ENCODE results near the gene GNAO1. TPM values are rescaled to one million over a fixed set of nuclear protein-coding genes. Genes with fewer than 3 reads are reported as not detected.

GNAO1 gene
- total RNA-seq, 1 donor from 2014 or later: 0.64 TPM

GRCh38 chr16:56337131-56337857 lies 146.0 kb downstream of the GNAO1 start:
- no peak for ATAC-seq

- no peak for ATAC-seq
Observed at GRCh38 chr16:56337858-56338325, 146.6 kb downstream of the GNAO1 start.

GRCh38 chr16:56338566-56339318 lies 147.5 kb downstream of the GNAO1 start:
- no peak for ATAC-seq

GRCh38 chr16:56339431-56340195 lies 148.3 kb downstream of the GNAO1 start:
- no peak for ATAC-seq

- ATAC-seq: no peak
Observed at GRCh38 chr16:56340416-56340815, 149.1 kb downstream of the GNAO1 start.

- ATAC-seq: no peak
Observed at GRCh38 chr16:56340864-56341365, 149.6 kb downstream of the GNAO1 start.

GRCh38 chr16:56341656-56342399 lies 150.5 kb downstream of the GNAO1 start:
- no peak for ATAC-seq

GRCh38 chr16:56343661-56344517 lies 152.6 kb downstream of the GNAO1 start:
- peak; percentile 92 for ATAC-seq

- ATAC-seq: peak; percentile 77
Observed at GRCh38 chr16:56344518-56345405, 153.5 kb downstream of the GNAO1 start.

- no peak for ATAC-seq
Observed at GRCh38 chr16:56345406-56346050, 154.2 kb downstream of the GNAO1 start.

- ATAC-seq: no peak
Observed at GRCh38 chr16:56346131-56346890, 155.0 kb downstream of the GNAO1 start.

- ATAC-seq: no peak
Observed at GRCh38 chr16:56347166-56347565, 155.9 kb downstream of the GNAO1 start.

GRCh38 chr16:56347670-56348069 lies 156.4 kb downstream of the GNAO1 start:
- ATAC-seq: no peak

- ATAC-seq: no peak
Observed at GRCh38 chr16:56348168-56349085, 157.1 kb downstream of the GNAO1 start.

- no peak for ATAC-seq
Observed at GRCh38 chr16:56349086-56349415, 157.8 kb downstream of the GNAO1 start.

- no peak for ATAC-seq
Observed at GRCh38 chr16:56349711-56350161, 158.4 kb downstream of the GNAO1 start.

Data from esophagus mucosa (tissue), 1 donor.